Measurements from ENCODE around the gene FNDC3B.

The FNDC3B gene

GRCh38 chr3:172227340-172228035 lies 188.1 kb downstream of the FNDC3B start:
- Histone ChIP-seq H3K36me3 (replicated peaks; ENCODE audit: insufficient read depth, low read length) (peaks cover 14% of the 10 kb centered on the region), H3K79me2 (ENCODE audit: low read length) (peaks cover 92% of the 10 kb centered on the region), H3K9ac (ENCODE audit: low read length) (no peak overlapping the region), H3K27ac (ENCODE audit: low read length) (no peak overlapping the region), H4K20me1 (ENCODE audit: insufficient read depth, low read length) (no peaks in the 10 kb centered on the region), H3K4me3 (ENCODE audit: low read length) (no peak overlapping the region), H3K9me2 (replicated peaks; ENCODE audit: insufficient read depth, low read length) (no peaks in the 10 kb centered on the region), H3F3A (ENCODE audit: insufficient read depth, low read length) (no peaks in the 10 kb centered on the region), H2AFZ (ENCODE audit: low read length) (no peak overlapping the region), H3K9me3 (replicated peaks; ENCODE audit: insufficient read depth, low read length) (no peaks in the 10 kb centered on the region), H3K27me3 (replicated peaks; ENCODE audit: insufficient read depth, low read length) (no peaks in the 10 kb centered on the region), H3K4me2 (ENCODE audit: low read depth, low read length) (no peak overlapping the region), H3K4me1 (ENCODE audit: low read length) (no peaks in the 10 kb centered on the region)
- no peak for DNase-seq
- TF ChIP-seq EZH2phosphoT487 (IDR thresholded peaks at IDR 0.05; ENCODE audit: low read length), result no peak
- TF ChIP-seq CTCF (IDR thresholded peaks at IDR 0.05; ENCODE audit: low read length), result no peak
- TF ChIP-seq EZH2 (optimal IDR thresholded peaks at IDR 0.05; ENCODE audit: low read depth, low read length), result no peak

- no peak for DNase-seq
- H3F3A ChIP-seq (ENCODE audit: insufficient read depth, low read length), result no peaks in the 10 kb centered on the region
- H3K79me2 ChIP-seq (ENCODE audit: low read length), result peaks cover 92% of the 10 kb centered on the region
These were observed 188.6 kb downstream of the FNDC3B start for GRCh38 chr3:172228036-172228415.

GRCh38 chr3:172229462-172229861 lies 190.1 kb downstream of the FNDC3B start:
- TF ChIP-seq EZH2phosphoT487 (IDR thresholded peaks at IDR 0.05; ENCODE audit: low read length) (no peak), CTCF (IDR thresholded peaks at IDR 0.05; ENCODE audit: low read length) (no peak), EZH2 (optimal IDR thresholded peaks at IDR 0.05; ENCODE audit: low read depth, low read length) (no peak)
- no peak overlapping the region for H3K27ac ChIP-seq (ENCODE audit: low read length)
- no peaks in the 10 kb centered on the region for H3K9me3 ChIP-seq (replicated peaks; ENCODE audit: insufficient read depth, low read length)
- H3K9ac ChIP-seq (ENCODE audit: low read length), result no peak overlapping the region
- peaks cover 14% of the 10 kb centered on the region for H3K36me3 ChIP-seq (replicated peaks; ENCODE audit: insufficient read depth, low read length)
- no peak overlapping the region for H3K4me3 ChIP-seq (ENCODE audit: low read length)
- H4K20me1 ChIP-seq (ENCODE audit: insufficient read depth, low read length), result no peaks in the 10 kb centered on the region
- H3K4me2 ChIP-seq (ENCODE audit: low read depth, low read length), result no peak overlapping the region
- no peaks in the 10 kb centered on the region for H3K9me2 ChIP-seq (replicated peaks; ENCODE audit: insufficient read depth, low read length)
- no peaks in the 10 kb centered on the region for H3K4me1 ChIP-seq (ENCODE audit: low read length)
- DNase-seq, result no peak
- no peak overlapping the region for H2AFZ ChIP-seq (ENCODE audit: low read length)
- H3K27me3 ChIP-seq (replicated peaks; ENCODE audit: insufficient read depth, low read length), result no peaks in the 10 kb centered on the region
- peaks cover 92% of the 10 kb centered on the region for H3K79me2 ChIP-seq (ENCODE audit: low read length)
- H3F3A ChIP-seq (ENCODE audit: insufficient read depth, low read length), result no peaks in the 10 kb centered on the region

More at GRCh38 chr3:172228036-172228415, 188.6 kb downstream of the FNDC3B start:
- H3K4me1 ChIP-seq (ENCODE audit: low read length), result no peaks in the 10 kb centered on the region
- H3K9me3 ChIP-seq (replicated peaks; ENCODE audit: insufficient read depth, low read length), result no peaks in the 10 kb centered on the region
- peaks cover 14% of the 10 kb centered on the region for H3K36me3 ChIP-seq (replicated peaks; ENCODE audit: insufficient read depth, low read length)
- H3K9ac ChIP-seq (ENCODE audit: low read length), result no peak overlapping the region
- no peak overlapping the region for H3K4me3 ChIP-seq (ENCODE audit: low read length)
- H4K20me1 ChIP-seq (ENCODE audit: insufficient read depth, low read length), result no peaks in the 10 kb centered on the region
- no peaks in the 10 kb centered on the region for H3K9me2 ChIP-seq (replicated peaks; ENCODE audit: insufficient read depth, low read length)
- no peak overlapping the region for H3K4me2 ChIP-seq (ENCODE audit: low read depth, low read length)
- TF ChIP-seq EZH2 (optimal IDR thresholded peaks at IDR 0.05; ENCODE audit: low read depth, low read length), result no peak
- TF ChIP-seq CTCF (IDR thresholded peaks at IDR 0.05; ENCODE audit: low read length), result no peak
- TF ChIP-seq EZH2phosphoT487 (IDR thresholded peaks at IDR 0.05; ENCODE audit: low read length), result no peak
- no peak overlapping the region for H3K27ac ChIP-seq (ENCODE audit: low read length)
- no peaks in the 10 kb centered on the region for H3K27me3 ChIP-seq (replicated peaks; ENCODE audit: insufficient read depth, low read length)
- no peak overlapping the region for H2AFZ ChIP-seq (ENCODE audit: low read length)
